Measurements from ENCODE around the gene CBLB. TPM values are rescaled to one million over a fixed set of nuclear protein-coding genes. Genes with fewer than 3 reads are reported as not detected.

Gene CBLB
- total RNA-seq, 4 donors from 2014 or later: 14.8 to 46.4 (median 21.6) TPM

- intact Hi-C loops (cut with DNase I; ENCODE audit: low total_unique reads) (loop anchor here (10.0 kb wide), 1 partner anchor 343 kb away; no protein-coding TSS in a partner anchor), in situ Hi-C loops (cut with MboI; ENCODE audit: low sequenced_read_pairs in 4 of 4) (no loop called here)
- TF ChIP-seq CTCF (IDR thresholded peaks at IDR 0.05 in 4 of 5, conservative IDR thresholded peaks at IDR 0.05 in 1 of 5) (no peak), POLR2A (IDR thresholded peaks at IDR 0.05) (no peak)
- ATAC-seq (no peak), DNase-seq (no peak)
- Histone ChIP-seq H3K36me3 (no peaks in the 10 kb centered on the region), H3K27ac (no peak overlapping the region), H3K4me1 (peaks cover 46 to 57% of the 10 kb centered on the region in 2 donors), H3K4me3 (no peak overlapping the region), H3K9me3 (no peaks in the 10 kb centered on the region), H3K27me3 (no peaks in the 10 kb centered on the region)
Observed at GRCh38 chr3:105862217-105862616, 6.6 kb downstream of the CBLB start.

- Histone ChIP-seq H3K36me3 (no peaks in the 10 kb centered on the region), H3K9me3 (no peaks in the 10 kb centered on the region), H3K4me3 (no peak overlapping the region), H3K27ac (peak overlapping the region; percentile 23 to 44 (median 34)), H3K27me3 (no peaks in the 10 kb centered on the region), H3K4me1 (peaks cover 31 to 43% of the 10 kb centered on the region in 2 donors)
- TF ChIP-seq POLR2A (IDR thresholded peaks at IDR 0.05) (no peak), CTCF (IDR thresholded peaks at IDR 0.05 in 4 of 5, conservative IDR thresholded peaks at IDR 0.05 in 1 of 5) (no peak)
- DNase-seq: no peak
- intact Hi-C loops (cut with DNase I; ENCODE audit: low total_unique reads): loop anchor here (10.0 kb wide), 1 partner anchor 344 kb away; no protein-coding TSS in a partner anchor
- in situ Hi-C loops (cut with MboI; ENCODE audit: low sequenced_read_pairs in 4 of 4): no loop called here
- ATAC-seq: peak; percentile 38 to 68
Observed at GRCh38 chr3:105860641-105861040, 8.2 kb downstream of the CBLB start.

GRCh38 chr3:105858017-105858416, 10.8 kb downstream of the CBLB start:
- Histone ChIP-seq H3K4me1 (peaks cover 9 to 18% of the 10 kb centered on the region in 2 donors), H3K36me3 (peaks cover 0 to 8% of the 10 kb centered on the region in 2 donors), H3K9me3 (no peaks in the 10 kb centered on the region), H3K4me3 (no peak overlapping the region), H3K27ac (no peak overlapping the region), H3K27me3 (no peaks in the 10 kb centered on the region)
- intact Hi-C loops (cut with DNase I; ENCODE audit: low total_unique reads): no loop called here
- ATAC-seq (no peak), DNase-seq (no peak)
- TF ChIP-seq CTCF (IDR thresholded peaks at IDR 0.05 in 4 of 5, conservative IDR thresholded peaks at IDR 0.05 in 1 of 5): no peak
- TF ChIP-seq POLR2A (IDR thresholded peaks at IDR 0.05): no peak
- in situ Hi-C loops (cut with MboI; ENCODE audit: low sequenced_read_pairs in 4 of 4): no loop called here

- DNase-seq (no peak), ATAC-seq (no peak)
- H3K9me3 ChIP-seq: no peaks in the 10 kb centered on the region
- no peak for TF ChIP-seq CTCF (IDR thresholded peaks at IDR 0.05 in 4 of 5, conservative IDR thresholded peaks at IDR 0.05 in 1 of 5)
- no peak for TF ChIP-seq POLR2A (IDR thresholded peaks at IDR 0.05)
- in situ Hi-C loops (cut with MboI; ENCODE audit: low sequenced_read_pairs in 4 of 4) (no loop called here), intact Hi-C loops (cut with DNase I; ENCODE audit: low total_unique reads) (no loop called here)
- H3K27ac ChIP-seq: no peak overlapping the region
- H3K4me1 ChIP-seq: peaks cover 9 to 18% of the 10 kb centered on the region in 2 donors
- peaks cover 0 to 12% of the 10 kb centered on the region in 2 donors for H3K36me3 ChIP-seq
- H3K27me3 ChIP-seq: no peaks in the 10 kb centered on the region
- no peak overlapping the region for H3K4me3 ChIP-seq
Observed at GRCh38 chr3:105857601-105858000, 11.2 kb downstream of the CBLB start.

- DNase-seq (no peak), ATAC-seq (no peak)
- H3K4me3 ChIP-seq: no peak overlapping the region
- TF ChIP-seq POLR2A (IDR thresholded peaks at IDR 0.05) (no peak), CTCF (IDR thresholded peaks at IDR 0.05 in 4 of 5, conservative IDR thresholded peaks at IDR 0.05 in 1 of 5) (no peak)
- in situ Hi-C loops (cut with MboI; ENCODE audit: low sequenced_read_pairs in 4 of 4) (no loop called here), intact Hi-C loops (cut with DNase I; ENCODE audit: low total_unique reads) (no loop called here)
- peaks cover 0 to 19% of the 10 kb centered on the region in 2 donors for H3K36me3 ChIP-seq
- H3K27ac ChIP-seq: no peak overlapping the region
- no peaks in the 10 kb centered on the region for H3K9me3 ChIP-seq
- H3K4me1 ChIP-seq: peaks cover 9 to 18% of the 10 kb centered on the region in 2 donors
- no peaks in the 10 kb centered on the region for H3K27me3 ChIP-seq
Observed at GRCh38 chr3:105856605-105857004, 12.2 kb downstream of the CBLB start.

Data from gastrocnemius medialis (tissue), 4 donors.